Mammary epithelial cell (primary cell): ENCODE measurements around the gene VNN1.

ENCODE experiments used
- CTCF ChIP-seq, 2 donors: IDR thresholded peaks in 1 of 2; conservative IDR thresholded peaks in 1 of 2; 2 replicates each; pipeline ENCODE4 v1.5.1; 2011 to 2012; ENCODE audit warnings: inconsistent platforms in 2 of 2, low read length in 2 of 2, mild to moderate bottlenecking in 2 of 2, control low read depth in 1 of 2, low read depth in 1 of 2; ENCODE audit not compliant: insufficient read depth in 1 of 2; ENCODE audit errors: extremely low read depth in 1 of 2
- EZH2 ChIP-seq: IDR thresholded peaks from 2 replicates; pipeline ENCODE4 v1.6.1; 2012; ENCODE audit warnings: low read length, inconsistent platforms, borderline replicate concordance

GRCh38 chr6:132749111-132749510 is 35.3 kb upstream of the VNN1 start:
- TF ChIP-seq CTCF (conservative IDR thresholded peaks at IDR 0.05 in 1 of 2, IDR thresholded peaks at IDR 0.05 in 1 of 2; ENCODE audit: extremely low read depth in 1 of 2, insufficient read depth in 1 of 2, low read depth in 1 of 2, low read length in 2 of 2) (no peak), EZH2 (no peak)
